Activated T-helper 1 cell treated with anti-CD3 and anti-CD28 coated beads, Interleukin-12 subunit alpha, Interleukin-12 subunit beta, Interleukin-2, Interleukin-4 antibody, amounts not matched to agents 30 ng/mL and 10 ng/mL and 1 ng/mL, durations not matched to agents 14 hours and 24 hours and 36 hours (primary cell): ENCODE measurements around the gene RAB40B. TPM values are rescaled to one million over a fixed set of nuclear protein-coding genes. Genes with fewer than 3 reads are reported as not detected.

Experiments used
- DNase-seq: peaks from one replicate; pipeline ENCODE4 v3.0.0; 2021; ENCODE audit warnings: low spot score
- H3K27ac Mint-ChIP-seq: one replicate; pipeline ENCODE4 v1.8.0; 2021; ENCODE audit warnings: mild to moderate bottlenecking, mixed read lengths
- H3K27me3 Mint-ChIP-seq: one replicate; pipeline ENCODE4 v1.8.0; 2022; ENCODE audit warnings: mild to moderate bottlenecking, moderate library complexity, mixed read lengths; ENCODE audit not compliant: insufficient read depth
- H3K36me3 Mint-ChIP-seq: one replicate; pipeline ENCODE4 v1.8.0; 2021; ENCODE audit warnings: low read depth, mixed read lengths
- H3K4me1 Mint-ChIP-seq: one replicate; pipeline ENCODE4 v1.8.0; 2021; ENCODE audit warnings: low read depth, mixed read lengths
- H3K4me3 Mint-ChIP-seq: one replicate; pipeline ENCODE4 v1.8.0; 2021; ENCODE audit warnings: mild to moderate bottlenecking, moderate library complexity, mixed read lengths
- H3K9me3 Mint-ChIP-seq: one replicate; pipeline ENCODE4 v1.8.0; 2021; ENCODE audit warnings: mixed read lengths
- intact Hi-C: fragments of 100-400 bp; cut with micrococcal nuclease; formaldehyde crosslinking; loops from one replicate; pipeline ENCODE4 v1.15.1; 2024
- total RNA-seq: library from RNA; stranded (reverse); gene quantifications from 2 replicates; pipeline ENCODE4 v1.2.3, GENCODE V29; 2022

The RAB40B gene
- total RNA-seq, 1 donor from 2014 or later, result 5.2 TPM

DNA sequence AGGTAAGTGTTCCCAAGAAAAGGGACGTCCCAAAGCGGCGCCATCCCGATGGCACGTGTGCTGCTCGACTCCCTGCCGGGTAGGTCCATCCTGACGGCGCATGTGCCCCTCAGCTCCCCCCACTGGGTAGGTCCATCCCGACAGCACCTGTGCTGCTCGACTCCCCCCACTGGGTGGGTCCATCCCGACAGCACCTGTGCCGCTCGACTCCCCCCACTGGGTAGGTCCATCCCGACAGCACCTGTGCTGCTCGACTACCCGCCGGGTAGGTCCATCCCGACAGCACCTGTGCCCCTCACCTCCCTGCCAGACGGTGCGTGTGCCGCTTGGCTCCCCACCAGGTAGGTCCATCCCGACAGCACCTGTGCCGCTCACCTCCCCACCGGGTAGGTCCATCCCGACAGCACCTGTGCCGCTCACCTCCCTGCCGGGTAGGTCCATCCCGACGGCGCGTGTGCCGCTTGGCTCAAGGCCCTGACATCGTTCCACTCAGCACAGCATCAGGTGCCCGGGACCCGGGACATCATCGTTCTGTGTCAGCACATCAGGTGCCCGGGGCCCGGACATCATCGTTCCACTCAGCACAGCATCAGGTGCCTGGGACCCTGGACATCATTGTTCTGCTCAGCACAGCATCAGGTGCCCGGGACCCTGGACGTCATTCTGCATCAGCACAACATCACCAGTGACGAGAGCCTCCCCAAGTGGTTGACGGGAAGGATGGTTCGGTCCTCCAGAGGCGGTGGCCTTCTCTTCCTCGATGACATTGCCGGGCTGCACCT, 31.2 kb upstream of the RAB40B start:
- Mint-ChIP-seq H3K4me1 (no peaks in the 10 kb centered on the region), H3K9me3 (peaks cover 9% of the 10 kb centered on the region), H3K4me3 (no peak overlapping the region), H3K36me3 (peaks cover 32% of the 10 kb centered on the region), H3K27me3 (no peaks in the 10 kb centered on the region), H3K27ac (no peak overlapping the region)
- no peak for DNase-seq
- intact Hi-C loops, result no loop called here

DNA sequence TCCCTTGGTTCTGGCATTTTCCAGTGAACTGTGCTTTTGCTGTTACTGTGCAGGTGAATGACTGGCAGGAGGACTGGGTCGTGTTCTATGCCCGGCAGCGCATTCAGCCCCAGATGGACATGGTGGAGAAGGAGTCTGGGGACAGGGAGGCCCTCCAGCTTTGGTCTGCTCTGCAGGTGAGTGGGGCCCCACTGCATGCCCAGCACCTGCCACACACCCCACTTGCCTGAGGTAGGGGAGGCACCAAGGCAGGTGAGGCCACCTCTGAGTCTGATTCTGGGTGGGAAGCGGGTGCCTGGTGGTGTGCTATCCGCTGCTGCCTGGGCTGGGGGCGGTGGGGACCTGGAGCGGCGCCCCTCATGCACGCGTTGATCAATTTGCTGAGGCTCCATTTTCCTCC, 27.9 kb upstream of the RAB40B start:
- Mint-ChIP-seq H3K27me3 (no peaks in the 10 kb centered on the region), H3K4me1 (no peaks in the 10 kb centered on the region), H3K27ac (no peak overlapping the region), H3K36me3 (peaks cover 26% of the 10 kb centered on the region), H3K9me3 (peaks cover 2% of the 10 kb centered on the region), H3K4me3 (no peak overlapping the region)
- intact Hi-C loops, result no loop called here
- DNase-seq, result no peak

DNA sequence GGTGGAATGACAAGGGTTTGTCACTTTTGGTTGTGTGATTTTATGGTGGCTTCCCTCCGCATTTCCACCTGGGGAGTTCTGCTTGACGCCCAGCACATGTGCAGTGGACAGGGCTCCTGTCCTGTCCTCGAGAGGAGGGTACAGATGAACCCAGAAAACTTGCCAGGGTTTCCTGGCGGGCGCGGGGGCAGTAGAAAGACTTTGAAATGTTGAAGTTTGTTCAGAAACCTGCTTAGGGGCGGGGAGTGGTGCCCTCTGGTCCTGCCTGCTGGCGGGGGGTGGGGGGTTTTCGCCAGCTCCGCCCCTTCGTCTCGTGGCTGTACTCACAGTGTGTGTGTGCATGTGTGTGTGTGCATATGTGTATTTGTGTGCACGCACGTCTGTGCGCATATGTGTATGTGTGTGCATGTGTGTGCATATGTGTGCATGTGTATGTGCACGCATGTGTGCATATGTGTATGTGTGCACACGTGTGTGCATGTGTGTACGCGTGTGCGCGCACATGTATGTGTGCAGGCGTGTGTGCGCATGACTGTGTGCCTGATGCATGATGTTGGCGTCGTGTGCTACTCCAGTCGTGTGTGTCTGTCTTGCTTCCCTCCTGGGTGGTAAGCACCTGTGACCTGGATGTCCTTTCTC, 24.8 kb upstream of the RAB40B start:
- H3K27ac Mint-ChIP-seq, result no peak overlapping the region
- no peaks in the 10 kb centered on the region for H3K4me1 Mint-ChIP-seq
- H3K9me3 Mint-ChIP-seq, result no peaks in the 10 kb centered on the region
- H3K4me3 Mint-ChIP-seq, result no peak overlapping the region
- intact Hi-C loops, result no loop called here
- H3K36me3 Mint-ChIP-seq, result peaks cover 21% of the 10 kb centered on the region
- no peak for DNase-seq
- H3K27me3 Mint-ChIP-seq, result no peaks in the 10 kb centered on the region

DNA sequence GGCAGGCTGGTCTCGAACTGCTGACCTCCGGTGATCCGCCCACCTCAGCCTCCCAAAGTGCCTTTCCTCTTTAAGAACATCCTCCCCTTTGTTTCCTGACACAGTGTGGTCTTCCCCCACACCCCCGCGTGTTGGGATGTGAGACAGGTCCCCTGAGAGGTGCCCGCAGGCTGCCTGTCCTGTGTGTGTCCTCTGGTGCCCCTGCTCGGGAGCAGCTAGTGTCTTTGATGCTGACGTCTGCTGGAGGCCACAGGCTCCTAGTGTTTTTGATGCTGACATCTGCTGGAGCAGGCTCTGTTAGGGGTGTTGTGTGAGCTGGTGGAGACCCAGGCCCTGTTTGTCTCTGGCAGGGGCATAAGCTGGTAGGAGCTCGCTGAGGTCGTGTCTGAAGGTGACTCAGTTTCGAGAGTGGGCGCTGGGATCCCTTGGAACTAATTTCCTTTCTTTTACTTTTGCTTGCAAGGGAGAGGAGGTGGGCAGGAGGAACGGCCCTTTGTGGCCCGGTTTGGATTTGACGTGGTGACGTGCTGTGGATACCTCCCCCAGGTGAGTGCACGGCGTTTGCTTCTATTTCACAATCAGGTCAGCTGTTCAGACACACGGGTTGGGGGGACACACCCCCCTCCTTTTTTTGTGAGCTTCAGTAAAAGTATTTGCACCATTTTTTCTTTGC, 24.0 kb upstream of the RAB40B start:
- intact Hi-C loops, result no loop called here
- Mint-ChIP-seq H3K27ac (no peak overlapping the region), H3K4me1 (peaks cover 8% of the 10 kb centered on the region), H3K27me3 (no peaks in the 10 kb centered on the region), H3K4me3 (no peak overlapping the region), H3K36me3 (peaks cover 25% of the 10 kb centered on the region), H3K9me3 (no peaks in the 10 kb centered on the region)
- no peak for DNase-seq

DNA sequence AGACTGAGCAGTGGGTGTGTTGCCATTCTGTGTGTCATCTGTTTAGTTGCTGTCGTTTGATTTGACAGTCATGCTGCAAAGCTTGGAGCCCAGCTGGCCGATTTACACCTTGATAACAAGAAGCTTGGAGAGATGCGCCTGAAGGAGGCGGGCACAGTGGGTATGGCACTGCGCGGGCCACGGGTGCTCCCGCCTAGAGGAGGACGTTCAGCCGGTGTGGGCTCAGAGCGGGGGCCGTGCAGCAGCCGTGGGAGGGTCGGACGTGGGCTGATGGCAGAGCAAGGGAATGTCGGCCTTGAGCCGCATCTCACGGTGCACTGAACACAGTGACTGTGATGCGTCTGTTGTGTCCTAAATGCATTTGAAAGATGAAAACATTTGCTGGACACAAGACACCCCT, 21.7 kb upstream of the RAB40B start:
- Mint-ChIP-seq H3K4me3 (no peak overlapping the region), H3K27me3 (no peaks in the 10 kb centered on the region), H3K27ac (no peak overlapping the region), H3K9me3 (no peaks in the 10 kb centered on the region), H3K36me3 (peaks cover 21% of the 10 kb centered on the region), H3K4me1 (peaks cover 18% of the 10 kb centered on the region)
- no peak for DNase-seq
- intact Hi-C loops, result no loop called here

DNA sequence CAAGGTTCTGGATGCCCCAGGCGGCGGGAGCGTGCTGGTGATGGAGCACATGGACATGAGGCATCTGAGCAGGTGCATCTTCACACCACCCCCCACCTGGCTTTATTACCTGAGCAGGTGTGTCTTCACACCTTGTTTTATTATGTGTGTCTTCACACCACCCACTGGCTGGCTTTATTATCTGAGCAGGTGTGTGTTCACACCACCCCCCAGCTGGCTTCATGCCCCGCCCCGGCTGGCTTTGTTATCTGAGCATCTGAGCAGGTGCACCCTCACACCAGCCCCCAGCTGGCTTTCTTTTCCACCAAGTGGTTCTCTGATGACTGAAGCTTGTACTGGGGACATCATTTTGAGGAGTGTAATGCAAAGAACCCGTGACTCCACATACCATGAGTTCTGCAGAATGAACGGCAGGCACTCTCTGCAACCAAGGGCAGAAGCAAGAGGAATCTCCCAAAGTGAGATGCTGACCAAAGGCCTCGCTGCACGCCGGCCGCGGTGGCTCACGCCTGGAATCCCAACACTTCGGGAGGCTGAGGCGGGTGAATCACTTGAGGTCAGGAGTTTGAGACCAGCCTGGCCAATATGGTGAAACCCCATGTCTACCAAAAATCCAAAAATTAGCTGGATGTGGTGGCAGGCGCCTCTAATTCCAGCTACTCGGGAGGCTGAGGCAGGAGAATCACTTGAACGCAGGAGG, 20.6 kb upstream of the RAB40B start:
- Mint-ChIP-seq H3K27me3 (no peaks in the 10 kb centered on the region), H3K4me1 (peaks cover 18% of the 10 kb centered on the region), H3K4me3 (peak overlapping the region; percentile 72), H3K36me3 (peaks cover 21% of the 10 kb centered on the region), H3K27ac (no peak overlapping the region), H3K9me3 (no peaks in the 10 kb centered on the region)
- no peak for DNase-seq
- intact Hi-C loops, result loop anchor here (5.0 kb wide), 1 partner anchor 48 kb away; no protein-coding TSS in a partner anchor

DNA sequence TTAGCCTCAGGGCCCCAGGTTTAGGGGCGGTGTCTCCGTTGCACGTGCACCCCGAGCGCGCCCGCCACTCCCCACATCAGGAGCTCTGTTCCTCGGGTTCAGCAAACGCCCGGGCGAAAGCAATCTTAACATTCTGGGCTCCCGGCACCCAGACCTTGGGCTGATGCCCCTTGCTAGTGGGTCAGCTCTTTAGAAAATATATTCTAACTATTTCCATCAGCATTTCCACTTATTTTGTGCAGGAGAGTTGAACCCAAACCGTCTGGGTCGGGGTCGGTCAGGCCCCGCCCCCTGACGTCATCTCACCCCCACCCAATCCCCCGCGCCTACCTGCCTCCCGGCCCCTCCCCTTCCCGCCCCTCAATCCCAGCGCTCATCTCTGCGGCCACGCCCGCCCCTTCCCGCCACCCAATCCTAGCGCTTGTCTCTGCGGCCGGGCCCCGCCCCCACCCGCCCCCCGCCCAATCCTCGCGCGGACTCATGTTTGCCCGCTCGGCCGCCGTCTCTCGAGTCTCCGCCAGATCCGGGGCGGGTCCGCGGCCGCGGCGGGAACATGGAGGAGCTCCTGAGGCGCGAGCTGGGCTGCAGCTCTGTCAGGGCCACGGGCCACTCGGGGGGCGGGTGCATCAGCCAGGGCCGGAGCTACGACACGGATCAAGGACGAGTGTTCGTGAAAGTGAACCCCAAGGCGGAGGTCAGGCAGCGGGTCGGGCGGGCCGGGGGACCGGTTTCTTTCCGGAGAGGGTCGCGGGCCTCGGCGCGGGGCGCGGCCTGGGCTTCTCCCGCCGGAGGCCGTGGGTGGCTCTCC, 17.9 kb upstream of the RAB40B start, which contains the start of gene FN3KRP:
TSS of gene FN3KRP (plus strand) at position 504 of the 808 bp plus-strand sequence. CDS start at position 554, 50 bp downstream.
- H3K36me3 Mint-ChIP-seq, result peaks cover 10% of the 10 kb centered on the region
- H3K27ac Mint-ChIP-seq, result peak within 1 kb of the TSS; percentile 86
- H3K9me3 Mint-ChIP-seq, result no peaks in the 10 kb centered on the region
- intact Hi-C loops, result loop anchor here (1.0 to 5.0 kb wide), 7 partner anchors 18 to 694 kb away; partner anchors contain the start of genes CENPX, FN3K, LRRC45 and RAB40B
- H3K4me3 Mint-ChIP-seq, result peak within 1 kb of the TSS; percentile 93
- peaks cover 18% of the 10 kb centered on the region for H3K4me1 Mint-ChIP-seq
- H3K27me3 Mint-ChIP-seq, result no peaks in the 10 kb centered on the region
- DNase-seq, result peak; percentile 85

DNA sequence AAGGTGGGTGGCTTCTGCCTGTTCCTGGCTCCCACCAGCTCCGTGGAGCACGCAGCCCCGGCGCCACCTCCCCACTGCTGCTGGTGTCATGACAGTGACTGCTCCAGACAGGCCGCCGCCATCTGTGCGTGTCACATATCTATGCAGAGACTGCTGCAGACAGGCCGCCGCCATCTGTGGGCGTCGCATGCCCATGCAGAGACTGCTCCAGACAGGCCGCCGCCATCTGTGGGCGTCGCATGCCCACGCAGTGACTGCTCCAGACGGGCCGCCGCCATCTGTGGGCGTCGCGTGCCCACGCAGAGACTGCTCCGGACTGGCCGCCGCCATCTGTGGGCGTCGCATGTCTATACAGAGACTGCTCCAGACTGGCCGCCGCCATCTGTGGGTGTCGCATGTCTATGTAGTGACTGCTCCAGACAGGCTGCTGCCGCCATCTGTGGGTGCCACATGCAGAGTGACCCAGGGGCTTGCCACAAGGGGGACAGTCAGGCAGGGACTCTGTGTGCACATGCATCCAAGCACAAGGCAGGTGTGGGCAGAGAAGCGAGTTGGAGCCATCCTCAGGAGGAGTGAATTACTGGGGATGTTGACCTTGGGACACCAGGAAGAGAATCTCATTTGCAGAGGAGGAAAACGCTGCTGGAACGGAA, 14.7 kb upstream of the RAB40B start:
- no peak for DNase-seq
- Mint-ChIP-seq H3K27ac (no peak overlapping the region), H3K36me3 (peaks cover 6% of the 10 kb centered on the region), H3K4me1 (peaks cover 17% of the 10 kb centered on the region), H3K27me3 (no peaks in the 10 kb centered on the region), H3K9me3 (no peaks in the 10 kb centered on the region), H3K4me3 (no peak overlapping the region)
- intact Hi-C loops, result no loop called here

DNA sequence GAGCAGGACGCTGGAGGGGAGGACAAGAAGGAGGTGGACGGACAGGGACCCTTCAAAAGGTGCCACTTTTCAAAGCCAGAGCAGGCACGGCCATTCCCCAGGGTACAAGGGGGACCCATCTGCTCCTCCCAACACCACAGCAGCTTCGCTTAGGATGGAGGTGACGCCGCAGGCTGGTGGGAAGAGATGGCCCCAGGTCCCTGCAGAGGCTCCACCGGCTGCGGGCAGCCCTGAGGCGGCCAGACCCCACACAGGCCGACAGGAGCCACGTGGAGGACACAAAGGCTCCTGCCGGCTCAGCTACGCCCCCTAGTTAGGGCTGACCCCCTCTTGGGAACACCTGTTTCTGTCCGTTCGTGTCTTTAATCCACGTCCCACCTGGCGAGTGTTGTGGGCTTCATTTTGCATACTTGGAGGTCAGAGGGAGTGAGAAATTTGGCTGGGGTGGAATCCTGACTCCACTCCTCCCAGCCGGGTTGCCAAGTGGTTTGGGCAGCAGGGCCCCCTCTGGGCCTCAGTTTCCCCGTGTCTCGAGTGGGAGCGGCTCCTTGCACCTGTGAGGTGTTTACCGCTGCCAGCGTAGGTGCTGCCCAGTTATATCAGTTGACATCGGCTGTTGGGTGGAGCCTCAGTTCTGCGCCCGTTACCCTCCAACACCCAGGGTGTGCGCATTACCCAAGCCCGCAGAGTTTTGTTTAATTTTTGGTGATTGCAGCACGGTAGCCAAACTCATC, 12.2 kb upstream of the RAB40B start:
- intact Hi-C loops, result no loop called here
- no peak overlapping the region for H3K27ac Mint-ChIP-seq
- H3K4me1 Mint-ChIP-seq, result peaks cover 1% of the 10 kb centered on the region

DNA sequence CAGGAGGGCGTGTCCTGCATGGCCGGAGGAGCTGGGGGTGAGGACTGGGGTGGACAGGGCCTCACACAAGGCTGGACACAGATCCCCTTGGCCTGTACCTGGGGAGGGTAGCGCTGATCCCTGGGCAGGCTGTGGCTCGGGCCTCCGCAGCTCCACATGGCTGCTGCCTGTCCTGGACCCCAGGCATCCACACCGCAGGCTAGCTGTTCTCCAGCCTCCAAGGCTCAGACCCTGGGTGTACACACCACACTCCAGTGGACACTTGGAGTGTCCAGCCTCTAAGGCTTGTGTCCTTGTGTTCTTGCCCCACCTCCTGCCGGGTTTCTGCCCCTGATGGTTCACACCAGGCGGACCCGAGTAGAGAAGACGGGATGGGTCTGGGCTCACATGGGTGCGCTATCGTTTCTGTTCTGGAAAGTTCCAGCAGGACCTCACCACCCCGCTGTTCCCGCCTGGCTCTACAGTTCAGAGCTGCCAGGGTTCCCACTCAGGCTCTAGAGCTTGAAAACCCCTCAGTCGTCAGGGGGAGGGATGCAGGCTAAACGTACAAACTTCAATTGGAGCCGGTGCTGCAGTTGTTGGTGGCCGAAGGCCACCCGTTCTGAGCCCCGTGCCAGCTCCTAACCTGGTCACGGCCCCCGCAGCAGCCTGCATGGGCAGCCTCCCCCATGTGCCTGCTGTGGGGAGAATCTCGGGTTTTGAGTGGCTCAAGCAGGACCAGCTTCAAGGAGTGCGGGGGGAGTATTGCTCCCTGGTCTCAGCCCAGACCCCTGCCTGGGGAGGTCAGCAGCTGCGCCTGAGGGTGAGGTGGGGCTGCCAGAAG, 11.4 kb upstream of the RAB40B start:
- no peaks in the 10 kb centered on the region for H3K9me3 Mint-ChIP-seq
- H3K4me3 Mint-ChIP-seq, result no peak overlapping the region
- DNase-seq, result no peak
- H3K36me3 Mint-ChIP-seq, result no peaks in the 10 kb centered on the region
- H3K27me3 Mint-ChIP-seq, result no peaks in the 10 kb centered on the region
- intact Hi-C loops, result no loop called here
- H3K4me1 Mint-ChIP-seq, result no peaks in the 10 kb centered on the region
- no peak overlapping the region for H3K27ac Mint-ChIP-seq

More for the DNA sequence above, 12.2 kb upstream of the RAB40B start:
- no peaks in the 10 kb centered on the region for H3K9me3 Mint-ChIP-seq
- no peaks in the 10 kb centered on the region for H3K27me3 Mint-ChIP-seq
- H3K36me3 Mint-ChIP-seq, result no peaks in the 10 kb centered on the region
- DNase-seq, result no peak
- no peak overlapping the region for H3K4me3 Mint-ChIP-seq
